ENCODE data around the gene NOL9.

DNA sequence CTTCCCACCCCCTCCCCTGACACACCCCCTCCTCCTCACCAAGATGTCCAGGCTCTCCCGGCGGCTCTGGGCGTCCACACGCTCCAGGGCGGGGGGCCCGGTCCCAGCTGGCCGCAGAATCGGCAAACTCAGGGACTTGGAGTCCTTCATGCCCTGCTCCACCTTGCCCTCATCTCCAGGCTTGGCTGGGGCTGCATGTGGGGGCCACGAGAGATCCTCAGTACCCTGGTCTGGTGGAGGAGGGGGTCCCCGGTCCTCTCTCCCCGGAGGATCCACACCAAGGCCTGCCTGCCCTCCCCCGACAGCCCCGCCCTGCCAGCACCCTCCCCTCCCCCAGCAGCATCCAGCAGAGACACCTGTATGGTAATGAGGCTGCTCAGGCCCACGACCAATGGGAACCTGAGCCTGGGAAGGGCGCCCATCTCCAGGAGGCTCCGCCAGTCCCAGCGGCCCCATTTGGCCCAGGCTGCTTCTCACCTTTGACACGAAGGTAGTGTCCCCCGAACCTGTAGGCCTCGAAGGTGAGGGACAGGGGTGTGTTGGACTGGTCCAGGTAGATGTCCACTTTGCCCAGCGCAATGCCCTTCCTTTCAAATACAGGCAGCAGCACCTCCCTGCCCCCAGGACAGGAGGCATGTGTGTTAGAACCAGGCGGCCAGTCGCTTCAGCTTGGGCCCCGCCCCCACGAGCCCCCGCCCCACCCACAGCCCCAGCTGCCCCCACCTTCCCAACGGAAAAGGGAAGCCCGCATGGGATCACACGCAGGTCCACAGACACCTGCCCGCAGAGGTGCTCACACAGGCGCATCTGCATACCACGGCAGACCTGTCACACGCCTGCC, 80.1 kb downstream of the NOL9 start:
- TF ChIP-seq POLR2A (IDR thresholded peaks at IDR 0.05) = no peak
- TF ChIP-seq, protein P1, sequence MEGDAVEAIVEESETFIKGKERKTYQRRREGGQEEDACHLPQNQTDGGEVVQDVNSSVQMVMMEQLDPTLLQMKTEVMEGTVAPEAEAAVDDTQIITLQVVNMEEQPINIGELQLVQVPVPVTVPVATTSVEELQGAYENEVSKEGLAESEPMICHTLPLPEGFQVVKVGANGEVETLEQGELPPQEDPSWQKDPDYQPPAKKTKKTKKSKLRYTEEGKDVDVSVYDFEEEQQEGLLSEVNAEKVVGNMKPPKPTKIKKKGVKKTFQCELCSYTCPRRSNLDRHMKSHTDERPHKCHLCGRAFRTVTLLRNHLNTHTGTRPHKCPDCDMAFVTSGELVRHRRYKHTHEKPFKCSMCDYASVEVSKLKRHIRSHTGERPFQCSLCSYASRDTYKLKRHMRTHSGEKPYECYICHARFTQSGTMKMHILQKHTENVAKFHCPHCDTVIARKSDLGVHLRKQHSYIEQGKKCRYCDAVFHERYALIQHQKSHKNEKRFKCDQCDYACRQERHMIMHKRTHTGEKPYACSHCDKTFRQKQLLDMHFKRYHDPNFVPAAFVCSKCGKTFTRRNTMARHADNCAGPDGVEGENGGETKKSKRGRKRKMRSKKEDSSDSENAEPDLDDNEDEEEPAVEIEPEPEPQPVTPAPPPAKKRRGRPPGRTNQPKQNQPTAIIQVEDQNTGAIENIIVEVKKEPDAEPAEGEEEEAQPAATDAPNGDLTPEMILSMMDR (IDR thresholded peaks at IDR 0.05) = no peak

All from upper lobe of left lung (tissue), 4 donors.